Tibial artery (tissue), 4 donors: ENCODE measurements around the gene SIRPA.
A peak's percentile ranks its signal among the peaks of the same experiment; 100 is the strongest.

Experiments used
- DNase-seq, 2 donors: peaks; one replicate each; pipeline ENCODE4 v3.0.0-alpha.2; 2019
- H3K27ac ChIP-seq, 2 donors: fragments of 200-600 bp; sonication (generic) in 1 of 2; 1 replicate in 1 of 2; 2 replicates in 1 of 2; pipeline ENCODE4 v1.5.1; 2018 to 2019; ENCODE audit warnings: mild to moderate bottlenecking in 1 of 2
- H3K27me3 ChIP-seq, 2 donors: fragments of 200-600 bp; sonication (generic) in 1 of 2; one replicate each; pipeline versions ENCODE4 v1.5.1 to v1.6.0; 2016 to 2019
- H3K36me3 ChIP-seq, 3 donors: fragments of 200-600 bp; sonication (generic) in 2 of 3; one replicate each; pipeline ENCODE4 v1.5.1; 2016 to 2019; ENCODE audit warnings: mild to moderate bottlenecking in 2 of 3
- H3K4me1 ChIP-seq, 4 donors: fragments of 200-600 bp; sonication (generic) in 2 of 4; 1 replicate in 3 of 4; 2 replicates in 1 of 4; pipeline ENCODE4 v1.5.1; 2016 to 2019
- H3K4me3 ChIP-seq, 2 donors: fragments of 200-600 bp; sonication (generic) in 1 of 2; 1 replicate in 1 of 2; 2 replicates in 1 of 2; pipeline ENCODE4 v1.5.1; 2018 to 2019; ENCODE audit warnings: mild to moderate bottlenecking in 2 of 2
- H3K9me3 ChIP-seq, 3 donors: fragments of 200-600 bp; sonication (generic) in 1 of 3; one replicate each; pipeline ENCODE4 v1.5.1; 2016 to 2019
- intact Hi-C: fragments of 100-400 bp; cut with DNase I; formaldehyde crosslinking; loops from one replicate; pipeline ENCODE4 v1.15.0; 2023; ENCODE audit warnings: low total_unique reads
- TF ChIP-seq, protein P1 (sequence below), 2 experiments: fragments of 200-600 bp in 1 of 2; fragments of 450-650 bp in 1 of 2; IDR thresholded peaks; one replicate each; pipeline ENCODE4 v1.5.1; 2017 to 2019; ENCODE audit warnings: antibody characterized with exemption in 2 of 2, mild to moderate bottlenecking in 1 of 2, moderate library complexity in 1 of 2

The SIRPA gene

DNA sequence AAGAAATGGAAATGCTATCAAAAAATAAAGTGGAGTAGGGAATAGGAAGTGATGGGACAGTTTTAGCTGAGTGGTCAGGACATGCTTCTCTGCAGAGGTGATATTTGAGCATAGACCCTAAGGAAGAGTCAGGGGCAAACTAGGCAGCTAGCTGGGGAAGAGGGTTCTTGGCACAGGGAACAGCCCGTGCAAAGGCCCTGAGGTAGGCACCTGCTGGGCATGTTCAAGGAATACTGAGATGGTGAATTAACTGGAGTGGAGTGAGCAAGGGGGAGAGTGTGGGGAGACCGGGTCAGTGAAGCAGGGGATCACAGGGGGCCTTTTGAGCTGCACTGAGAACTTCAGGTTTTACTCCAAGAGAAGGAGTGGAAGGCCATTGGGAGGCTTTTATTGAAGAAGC is 7.5 kb upstream of the SIRPA start:
- Histone ChIP-seq H3K4me3 (no peak overlapping the region), H3K4me1 (peaks cover 0 to 43% (median 14%) of the 10 kb centered on the region in 4 donors), H3K36me3 (no peaks in the 10 kb centered on the region), H3K9me3 (no peaks in the 10 kb centered on the region), H3K27me3 (peaks cover 0 to 25% of the 10 kb centered on the region in 2 donors), H3K27ac (no peak overlapping the region)
- intact Hi-C loops, result loop anchor here (5.0 kb wide), 1 partner anchor 40 kb away; no protein-coding TSS in a partner anchor
- DNase-seq, result no peak
- TF ChIP-seq, protein P1, sequence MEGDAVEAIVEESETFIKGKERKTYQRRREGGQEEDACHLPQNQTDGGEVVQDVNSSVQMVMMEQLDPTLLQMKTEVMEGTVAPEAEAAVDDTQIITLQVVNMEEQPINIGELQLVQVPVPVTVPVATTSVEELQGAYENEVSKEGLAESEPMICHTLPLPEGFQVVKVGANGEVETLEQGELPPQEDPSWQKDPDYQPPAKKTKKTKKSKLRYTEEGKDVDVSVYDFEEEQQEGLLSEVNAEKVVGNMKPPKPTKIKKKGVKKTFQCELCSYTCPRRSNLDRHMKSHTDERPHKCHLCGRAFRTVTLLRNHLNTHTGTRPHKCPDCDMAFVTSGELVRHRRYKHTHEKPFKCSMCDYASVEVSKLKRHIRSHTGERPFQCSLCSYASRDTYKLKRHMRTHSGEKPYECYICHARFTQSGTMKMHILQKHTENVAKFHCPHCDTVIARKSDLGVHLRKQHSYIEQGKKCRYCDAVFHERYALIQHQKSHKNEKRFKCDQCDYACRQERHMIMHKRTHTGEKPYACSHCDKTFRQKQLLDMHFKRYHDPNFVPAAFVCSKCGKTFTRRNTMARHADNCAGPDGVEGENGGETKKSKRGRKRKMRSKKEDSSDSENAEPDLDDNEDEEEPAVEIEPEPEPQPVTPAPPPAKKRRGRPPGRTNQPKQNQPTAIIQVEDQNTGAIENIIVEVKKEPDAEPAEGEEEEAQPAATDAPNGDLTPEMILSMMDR (IDR thresholded peaks at IDR 0.05), result no peak

DNA sequence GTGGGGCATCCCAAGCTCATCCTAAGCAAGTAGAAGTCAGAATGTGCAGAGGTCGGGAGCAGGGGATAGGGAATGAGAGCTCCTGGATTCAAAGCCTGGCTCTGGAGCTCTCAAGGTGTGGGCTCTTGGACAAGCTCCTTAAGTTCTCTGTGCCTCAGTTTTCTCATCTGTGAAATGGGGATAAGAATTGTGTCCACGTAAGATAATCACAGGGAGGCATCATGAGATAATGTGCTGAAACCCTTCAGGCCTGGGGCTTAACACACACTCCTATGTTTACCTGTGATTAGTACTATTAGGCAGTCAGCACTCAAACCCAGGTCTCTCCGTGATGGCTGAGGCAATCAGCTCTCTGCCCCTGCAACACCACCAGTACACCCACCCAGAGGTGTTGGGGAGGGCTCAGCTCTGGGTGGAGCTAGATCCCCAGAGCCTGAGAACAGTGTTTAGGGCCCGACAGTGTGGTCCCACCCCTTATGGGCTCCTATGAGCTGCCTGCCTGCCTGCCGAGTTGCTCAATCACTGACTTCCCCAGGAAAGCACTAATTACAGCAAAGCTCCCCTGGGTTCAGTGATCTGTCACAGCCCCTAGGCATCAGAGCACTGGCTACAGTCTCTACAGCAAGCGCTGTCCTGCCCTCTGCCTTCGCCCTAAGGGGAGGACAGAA is 6.3 kb upstream of the SIRPA start:
- intact Hi-C loops, result loop anchor here (5.0 kb wide), 1 partner anchor 38 kb away; no protein-coding TSS in a partner anchor

DNA sequence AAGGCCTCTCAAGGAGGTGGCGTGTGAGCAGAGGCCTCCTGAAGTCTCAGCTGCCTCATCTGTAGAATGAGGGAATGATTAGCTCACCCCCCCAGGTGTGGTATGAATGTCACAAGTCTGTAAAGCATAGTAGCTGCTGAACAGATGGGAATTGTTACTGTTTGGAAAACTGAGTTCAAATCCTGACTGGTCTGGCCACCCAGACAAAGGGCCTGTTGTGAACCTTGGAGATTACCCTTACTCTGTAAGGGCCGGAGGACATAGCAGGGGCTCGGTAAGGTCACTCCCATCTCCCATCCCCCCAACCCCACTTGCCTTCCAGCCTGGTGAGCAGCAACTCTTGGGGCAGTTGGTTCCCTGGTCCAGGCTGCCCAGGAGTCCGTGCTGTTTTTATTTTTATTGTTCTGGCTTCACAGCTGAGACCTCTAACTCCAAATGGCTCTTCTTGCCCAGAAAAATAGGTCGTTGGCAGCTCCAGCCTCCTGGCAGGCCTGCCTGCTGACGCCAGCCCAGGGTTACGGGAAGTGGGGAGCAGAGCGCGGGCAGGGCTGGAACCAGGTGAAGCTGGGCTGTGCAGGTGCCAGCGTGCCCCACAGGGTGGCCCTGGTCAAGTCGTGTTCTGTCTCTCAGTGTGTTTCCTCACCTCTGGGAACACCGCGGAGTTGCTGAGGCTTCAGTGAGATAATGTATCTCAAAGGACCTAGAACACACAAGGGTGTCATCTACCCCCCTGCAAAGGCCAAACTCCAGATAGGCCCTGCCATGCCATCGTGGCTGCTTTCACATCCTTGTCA is 4.5 kb upstream of the SIRPA start:
- H3K9me3 ChIP-seq, result no peaks in the 10 kb centered on the region
- no peaks in the 10 kb centered on the region for H3K36me3 ChIP-seq
- intact Hi-C loops, result loop anchor here (5.0 kb wide), 2 partner anchors 73 to 88 kb away; no protein-coding TSS in a partner anchor
- peak overlapping the region; percentile 2 to 29 for H3K27ac ChIP-seq
- no peak overlapping the region for H3K4me3 ChIP-seq
- peaks cover 0 to 5% of the 10 kb centered on the region in 2 donors for H3K27me3 ChIP-seq
- TF ChIP-seq, protein P1 (IDR thresholded peaks at IDR 0.05), result no peak
- H3K4me1 ChIP-seq, result peaks cover 0 to 52% (median 28%) of the 10 kb centered on the region in 4 donors
- DNase-seq, result peak in 1 of 2 donors; percentile 78

More for the DNA sequence above, 6.3 kb upstream of the SIRPA start:
- H3K9me3 ChIP-seq, result no peaks in the 10 kb centered on the region
- TF ChIP-seq, protein P1 (IDR thresholded peaks at IDR 0.05), result no peak
- H3K4me3 ChIP-seq, result no peak overlapping the region
- peaks cover 0 to 48% (median 25%) of the 10 kb centered on the region in 4 donors for H3K4me1 ChIP-seq
- peak in 1 of 2 donors; percentile 42 for DNase-seq
- H3K36me3 ChIP-seq, result no peaks in the 10 kb centered on the region
- H3K27ac ChIP-seq, result no peak overlapping the region
- H3K27me3 ChIP-seq, result peaks cover 0 to 13% of the 10 kb centered on the region in 2 donors

DNA sequence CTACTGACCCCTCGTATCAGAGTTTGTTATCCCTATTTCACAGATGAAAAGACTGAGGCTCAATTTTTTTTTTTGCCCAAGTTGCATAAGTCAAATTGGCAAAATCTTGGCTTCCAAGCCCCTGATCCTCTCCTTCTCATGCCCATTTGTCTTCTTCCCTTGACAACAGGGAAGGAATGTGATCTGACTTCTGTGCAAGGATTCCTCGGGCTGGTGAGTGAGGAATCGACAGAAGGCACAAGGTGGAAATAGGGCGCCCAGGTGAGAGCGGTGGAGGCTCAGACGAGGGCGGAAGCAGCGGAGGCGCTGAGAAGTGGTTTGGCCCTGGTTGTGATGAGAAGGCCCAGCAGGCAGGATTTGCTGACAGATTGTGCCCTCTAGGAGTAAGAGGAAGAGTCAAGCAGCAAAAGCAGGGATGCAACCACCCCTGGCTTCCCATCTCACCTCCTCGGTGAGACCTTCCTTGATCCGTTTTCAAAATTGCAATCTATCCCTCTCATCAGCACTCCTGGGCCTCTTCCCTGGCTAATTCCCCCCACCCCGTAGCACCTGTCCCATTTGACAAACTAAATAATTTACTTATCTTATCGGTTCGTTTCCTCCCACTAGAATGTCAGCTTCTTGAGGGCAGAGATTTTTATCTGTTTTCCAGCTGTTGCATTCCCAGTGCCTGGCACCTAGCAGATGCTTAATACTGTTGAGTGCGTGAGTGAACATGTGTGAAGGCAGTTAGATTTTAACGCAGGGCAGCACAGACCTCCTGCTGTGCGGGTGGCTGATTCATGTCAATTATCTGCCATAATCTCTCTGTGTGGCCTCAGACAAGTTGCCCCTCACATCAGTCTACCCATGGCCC is 3.7 kb upstream of the SIRPA start:
- Histone ChIP-seq H3K27ac (peak overlapping the region in 1 of 2 donors; percentile 29), H3K36me3 (no peaks in the 10 kb centered on the region), H3K27me3 (no peaks in the 10 kb centered on the region), H3K9me3 (no peaks in the 10 kb centered on the region), H3K4me1 (peaks cover 0 to 60% (median 34%) of the 10 kb centered on the region in 4 donors), H3K4me3 (no peak overlapping the region)
- TF ChIP-seq, protein P1 (IDR thresholded peaks at IDR 0.05), result no peak
- intact Hi-C loops, result loop anchor here (5.0 kb wide), 2 partner anchors 74 to 89 kb away; no protein-coding TSS in a partner anchor
- DNase-seq, result no peak

DNA sequence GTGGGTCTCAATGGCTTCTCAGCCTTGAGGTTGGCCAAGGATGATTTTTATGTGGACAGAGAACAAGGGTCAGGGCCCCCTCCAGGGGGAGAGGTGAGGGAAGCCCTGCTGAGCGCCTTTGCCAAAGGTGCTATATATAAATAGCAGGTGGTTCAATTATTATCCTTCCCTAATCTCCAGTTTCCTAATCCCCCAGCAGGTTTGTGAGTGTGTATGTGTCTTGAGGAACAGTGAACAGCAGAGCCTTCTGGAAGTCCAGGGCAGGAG is 3.2 kb upstream of the SIRPA start:
- no peak overlapping the region for H3K4me3 ChIP-seq
- peaks cover 0 to 61% (median 38%) of the 10 kb centered on the region in 4 donors for H3K4me1 ChIP-seq
- H3K9me3 ChIP-seq, result no peaks in the 10 kb centered on the region
- intact Hi-C loops, result loop anchor here (5.0 kb wide), 2 partner anchors 75 to 90 kb away; no protein-coding TSS in a partner anchor
- no peaks in the 10 kb centered on the region for H3K27me3 ChIP-seq
- H3K36me3 ChIP-seq, result no peaks in the 10 kb centered on the region
- TF ChIP-seq, protein P1 (IDR thresholded peaks at IDR 0.05), result no peak
- H3K27ac ChIP-seq, result no peak overlapping the region
- DNase-seq, result no peak
